OCI-LY3 (cell line): ENCODE data around the gene RIPK4.

Experiments
- EZH2phosphoT487 ChIP-seq: fragments of 200-600 bp; shearing (Covaris generic); IDR thresholded peaks from 2 replicates; pipeline ENCODE4 v1.6.1; 2018; ENCODE audit warnings: antibody characterized with exemption, mixed run types, low read depth
- TF ChIP-seq, protein P1 (sequence below): fragments of 200-600, 300-600 bp; sonication (generic); IDR thresholded peaks from 2 replicates; pipeline ENCODE4 v1.5.1; 2014; ENCODE audit warnings: antibody characterized with exemption, low read length, low read depth

DNA sequence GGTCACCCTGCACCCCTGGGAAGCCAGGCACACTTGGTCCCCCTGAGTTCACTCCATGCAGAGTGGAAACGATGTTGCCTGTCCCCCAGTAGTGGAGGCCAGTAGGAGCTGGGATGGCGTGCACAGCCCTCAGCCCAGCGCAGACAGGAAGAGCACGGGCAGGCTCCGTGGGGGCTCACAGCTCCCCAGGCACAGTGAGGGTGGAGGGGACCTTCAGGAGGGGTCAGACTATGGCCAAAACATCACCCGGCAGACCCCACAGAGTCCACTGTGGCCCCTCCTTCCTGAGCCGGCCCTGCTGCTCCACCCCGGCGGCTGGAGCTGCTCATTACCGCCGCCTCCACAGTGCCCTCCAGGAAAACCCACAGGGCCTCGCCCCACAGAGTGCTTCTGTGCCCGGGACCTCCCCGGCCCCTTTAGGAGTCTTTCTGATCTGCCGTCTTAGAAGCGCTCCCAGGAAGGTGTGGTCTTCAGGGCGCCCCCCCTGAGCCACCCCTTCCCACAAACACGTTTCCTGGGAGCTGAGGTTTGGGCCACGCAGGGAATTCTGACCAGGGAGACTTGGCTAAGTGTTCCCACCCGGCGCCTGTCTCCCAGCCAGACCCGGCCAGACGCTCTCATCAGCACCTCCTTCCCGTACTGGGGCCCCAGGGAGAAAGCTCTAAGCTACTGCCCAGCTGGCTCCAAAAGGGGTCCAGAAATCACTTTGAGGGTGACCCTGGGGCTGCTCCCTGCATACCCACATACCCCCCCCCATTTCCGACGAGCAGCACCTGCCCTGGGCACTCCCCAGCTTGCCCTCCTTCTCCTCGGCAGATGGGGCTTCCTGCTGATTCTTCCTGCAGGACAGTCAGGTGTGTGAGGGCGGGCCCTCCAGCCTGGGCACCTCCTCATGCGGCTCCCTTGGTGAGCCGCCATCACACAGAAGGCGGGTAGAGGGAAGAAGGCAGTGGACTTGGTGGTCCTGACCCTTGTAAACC, 38.8 kb downstream of the RIPK4 start:
- TF ChIP-seq, protein P1, sequence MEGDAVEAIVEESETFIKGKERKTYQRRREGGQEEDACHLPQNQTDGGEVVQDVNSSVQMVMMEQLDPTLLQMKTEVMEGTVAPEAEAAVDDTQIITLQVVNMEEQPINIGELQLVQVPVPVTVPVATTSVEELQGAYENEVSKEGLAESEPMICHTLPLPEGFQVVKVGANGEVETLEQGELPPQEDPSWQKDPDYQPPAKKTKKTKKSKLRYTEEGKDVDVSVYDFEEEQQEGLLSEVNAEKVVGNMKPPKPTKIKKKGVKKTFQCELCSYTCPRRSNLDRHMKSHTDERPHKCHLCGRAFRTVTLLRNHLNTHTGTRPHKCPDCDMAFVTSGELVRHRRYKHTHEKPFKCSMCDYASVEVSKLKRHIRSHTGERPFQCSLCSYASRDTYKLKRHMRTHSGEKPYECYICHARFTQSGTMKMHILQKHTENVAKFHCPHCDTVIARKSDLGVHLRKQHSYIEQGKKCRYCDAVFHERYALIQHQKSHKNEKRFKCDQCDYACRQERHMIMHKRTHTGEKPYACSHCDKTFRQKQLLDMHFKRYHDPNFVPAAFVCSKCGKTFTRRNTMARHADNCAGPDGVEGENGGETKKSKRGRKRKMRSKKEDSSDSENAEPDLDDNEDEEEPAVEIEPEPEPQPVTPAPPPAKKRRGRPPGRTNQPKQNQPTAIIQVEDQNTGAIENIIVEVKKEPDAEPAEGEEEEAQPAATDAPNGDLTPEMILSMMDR: no peak
- no peak for TF ChIP-seq EZH2phosphoT487
